Natural killer cell (primary cell): Measurements from ENCODE around the gene PPP1R14C. TPM values are rescaled to one million over a fixed set of nuclear protein-coding genes. Genes with fewer than 3 reads are reported as not detected.

Experiments used
- ATAC-seq, 3 donors: fragments of 150-1000 bp in 2 of 3; fragments of 200-7000 bp in 1 of 3; cut with Tn5 transposase; 1 replicate in 1 of 3; 2 replicates in 2 of 3; pipeline ENCODE4 v1.10.0; 2021; ENCODE audit warnings: mild to moderate bottlenecking in 2 of 3, moderate library complexity in 2 of 3
- DNase-seq, 2 donors: peaks; one replicate each; pipeline versions ENCODE4 v3.0.0 to v3.0.0-alpha.2; 2013 to 2021; ENCODE audit warnings: mixed read lengths in 1 of 2
- H3K27ac ChIP-seq: one replicate; pipeline ENCODE4 v1.5.1; 2013; ENCODE audit warnings: mild to moderate bottlenecking, low read length
- H3K27me3 ChIP-seq: one replicate; pipeline ENCODE4 v1.6.1; 2013; ENCODE audit warnings: low read length; ENCODE audit not compliant: control insufficient read depth, insufficient read depth
- H3K36me3 ChIP-seq: one replicate; pipeline ENCODE4 v1.6.1; 2013; ENCODE audit warnings: low read length; ENCODE audit not compliant: control insufficient read depth, insufficient read depth
- H3K4me1 ChIP-seq: one replicate; pipeline ENCODE4 v1.6.1; 2013; ENCODE audit warnings: low read length; ENCODE audit not compliant: control insufficient read depth, insufficient read depth
- H3K4me3 ChIP-seq: one replicate; pipeline ENCODE4 v1.5.1; 2013; ENCODE audit warnings: low read length
- H3K9me3 ChIP-seq: one replicate; pipeline ENCODE4 v1.6.1; 2013; ENCODE audit warnings: low read length; ENCODE audit not compliant: control insufficient read depth, insufficient read depth
- H3K27ac Mint-ChIP-seq, 2 donors: one replicate each; pipeline ENCODE4 v1.8.0; 2022; ENCODE audit warnings: mild to moderate bottlenecking in 2 of 2, mixed read lengths in 2 of 2, moderate library complexity in 1 of 2
- H3K27me3 Mint-ChIP-seq, 2 donors: one replicate each; pipeline ENCODE4 v1.8.0; 2022; ENCODE audit warnings: low read depth in 2 of 2, mixed read lengths in 2 of 2
- H3K36me3 Mint-ChIP-seq: one replicate; pipeline ENCODE4 v1.8.0; 2022; ENCODE audit warnings: mixed read lengths
- H3K4me1 Mint-ChIP-seq, 2 donors: one replicate each; pipeline ENCODE4 v1.8.0; 2022; ENCODE audit warnings: mixed read lengths in 2 of 2
- H3K4me3 Mint-ChIP-seq: one replicate; pipeline ENCODE4 v1.8.0; 2022; ENCODE audit warnings: mild to moderate bottlenecking, moderate library complexity, mixed read lengths
- H3K9me3 Mint-ChIP-seq, 2 donors: one replicate each; pipeline ENCODE4 v1.8.0; 2022; ENCODE audit warnings: mixed read lengths in 2 of 2
- CTCF ChIP-seq: fragments of 200-600 bp; IDR thresholded peaks from one replicate; pipeline ENCODE4 v1.8.0; 2022; ENCODE audit warnings: antibody characterized with exemption
- WGBS: methylation state at CpG from one replicate; pipeline ENCODE4 v1.1.7; 2013; ENCODE audit warnings: missing lambda C conversion rate; ENCODE audit not compliant: insufficient coverage; 5-methylcytosine and 5-hydroxymethylcytosine counted together
- intact Hi-C: fragments of 100-400 bp; cut with micrococcal nuclease; formaldehyde crosslinking; loops from one replicate; pipeline ENCODE4 v1.14.2; 2022
- total RNA-seq, 4 donors: library from RNA; stranded (reverse); fragments of 120-200 nt in 1 of 4; gene quantifications; one replicate each; pipeline versions ENCODE4 v1.2.3 to v1.2.4, GENCODE V29; 2013 to 2022

PPP1R14C gene
- total RNA-seq, 3 donors from 2014 or later (not counting 1 experiment from before 2014, with no cell fraction given), result not detected

GRCh38 chr6:150139533-150139932 is 3.3 kb upstream of the PPP1R14C start:
- Mint-ChIP-seq H3K27me3 (peaks cover 39 to 51% of the 10 kb centered on the region in 2 donors), H3K4me1 (peaks cover 0 to 6% of the 10 kb centered on the region in 2 donors), H3K36me3 (no peaks in the 10 kb centered on the region), H3K4me3 (no peak overlapping the region), H3K27ac (no peak overlapping the region), H3K9me3 (no peaks in the 10 kb centered on the region)
- Histone ChIP-seq H3K27ac (no peak overlapping the region), H3K36me3 (no peaks in the 10 kb centered on the region), H3K9me3 (peaks cover 2% of the 10 kb centered on the region), H3K4me3 (no peak overlapping the region), H3K27me3 (peaks cover 18% of the 10 kb centered on the region), H3K4me1 (peaks cover 20% of the 10 kb centered on the region)
- TF ChIP-seq CTCF, result no peak
- 45% methylated on average over 1 of the region's 3 CpGs for WGBS
- intact Hi-C loops, result no loop called here
- no peak for ATAC-seq
- DNase-seq, result no peak

GRCh38 chr6:150140236-150140969 is 2.4 kb upstream of the PPP1R14C start:
- H3K4me3 ChIP-seq, result no peak overlapping the region
- Mint-ChIP-seq H3K27me3 (peaks cover 47 to 60% of the 10 kb centered on the region in 2 donors), H3K36me3 (no peaks in the 10 kb centered on the region), H3K4me3 (no peak overlapping the region), H3K9me3 (no peaks in the 10 kb centered on the region), H3K4me1 (peaks cover 0 to 6% of the 10 kb centered on the region in 2 donors), H3K27ac (no peak overlapping the region)
- H3K27me3 ChIP-seq, result peaks cover 24% of the 10 kb centered on the region
- peaks cover 20% of the 10 kb centered on the region for H3K4me1 ChIP-seq
- no peak for TF ChIP-seq CTCF
- DNase-seq, result no peak
- WGBS, result 86% methylated on average over 6 of the region's 6 CpGs
- H3K36me3 ChIP-seq, result no peaks in the 10 kb centered on the region
- peaks cover 2% of the 10 kb centered on the region for H3K9me3 ChIP-seq
- no peak overlapping the region for H3K27ac ChIP-seq
- intact Hi-C loops, result no loop called here
- ATAC-seq, result no peak

GRCh38 chr6:150142097-150142669 is 661 bp upstream of the PPP1R14C start:
- no peaks in the 10 kb centered on the region for H3K36me3 Mint-ChIP-seq
- ATAC-seq (no peak), DNase-seq (no peak)
- peaks cover 0 to 6% of the 10 kb centered on the region in 2 donors for H3K4me1 Mint-ChIP-seq
- no peak overlapping the region for H3K4me3 ChIP-seq
- H3K27ac Mint-ChIP-seq, result no peak overlapping the region
- no peak for TF ChIP-seq CTCF
- 6% methylated on average over 25 of the region's 25 CpGs for WGBS
- no peak overlapping the region for H3K27ac ChIP-seq
- intact Hi-C loops, result no loop called here
- H3K36me3 ChIP-seq, result no peaks in the 10 kb centered on the region
- H3K27me3 Mint-ChIP-seq, result peaks cover 56 to 78% of the 10 kb centered on the region in 2 donors
- H3K9me3 Mint-ChIP-seq, result no peaks in the 10 kb centered on the region
- peak overlapping the region; percentile 62 for H3K4me3 Mint-ChIP-seq
- peaks cover 22% of the 10 kb centered on the region for H3K4me1 ChIP-seq
- H3K9me3 ChIP-seq, result peaks cover 2% of the 10 kb centered on the region
- H3K27me3 ChIP-seq, result peaks cover 32% of the 10 kb centered on the region
